ENCODE results near the gene OR4K15. TPM values are rescaled to one million over a fixed set of nuclear protein-coding genes. Genes with fewer than 3 reads are reported as not detected.
"Not testable (repeated sequence)": the region's sequence is repeated elsewhere in the genome, so short reads cannot be mapped to it uniquely, and the experiment has no call there.

Gene OR4K15, protein sequence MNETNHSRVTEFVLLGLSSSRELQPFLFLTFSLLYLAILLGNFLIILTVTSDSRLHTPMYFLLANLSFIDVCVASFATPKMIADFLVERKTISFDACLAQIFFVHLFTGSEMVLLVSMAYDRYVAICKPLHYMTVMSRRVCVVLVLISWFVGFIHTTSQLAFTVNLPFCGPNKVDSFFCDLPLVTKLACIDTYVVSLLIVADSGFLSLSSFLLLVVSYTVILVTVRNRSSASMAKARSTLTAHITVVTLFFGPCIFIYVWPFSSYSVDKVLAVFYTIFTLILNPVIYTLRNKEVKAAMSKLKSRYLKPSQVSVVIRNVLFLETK
- not detected in 2 replicates for total RNA-seq (ENCODE audit: low replicate concordance)
- long read RNA-seq: 0 reads

DNA sequence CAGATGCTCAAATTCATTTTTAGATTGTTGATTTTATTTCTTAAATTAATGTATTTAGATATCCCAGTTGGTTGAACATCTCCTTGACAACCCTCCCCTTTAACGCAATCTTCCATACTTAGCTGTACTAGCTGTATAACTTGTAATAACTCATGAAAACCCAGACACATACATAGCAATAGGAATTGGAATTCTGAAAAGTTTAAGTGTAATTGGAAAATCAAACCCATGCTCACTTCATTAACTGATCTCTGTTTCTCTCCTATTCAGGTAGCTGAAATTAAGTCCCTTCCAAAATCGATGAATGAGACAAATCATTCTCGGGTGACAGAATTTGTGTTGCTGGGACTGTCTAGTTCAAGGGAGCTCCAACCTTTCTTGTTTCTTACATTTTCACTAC, at the start of gene OR4K15:
OR4K15 (plus strand) TSS at position 301 of the 400 bp plus-strand sequence; CDS start at position 301, 0 bp downstream.
- Mint-ChIP-seq H3K9me3 (no peaks in the 10 kb centered on the region), H3K27ac (no peak within 1 kb of the TSS), H3K4me3 (no peak within 1 kb of the TSS), H3K27me3 (no peaks in the 10 kb centered on the region), H3K36me3 (no peaks in the 10 kb centered on the region), H3K4me1 (ENCODE audit: unreplicated experiment) (no peaks in the 10 kb centered on the region)
- no peak for DNase-seq (ENCODE audit: extremely low spot score, unreplicated experiment)
- TF ChIP-seq, protein P1, sequence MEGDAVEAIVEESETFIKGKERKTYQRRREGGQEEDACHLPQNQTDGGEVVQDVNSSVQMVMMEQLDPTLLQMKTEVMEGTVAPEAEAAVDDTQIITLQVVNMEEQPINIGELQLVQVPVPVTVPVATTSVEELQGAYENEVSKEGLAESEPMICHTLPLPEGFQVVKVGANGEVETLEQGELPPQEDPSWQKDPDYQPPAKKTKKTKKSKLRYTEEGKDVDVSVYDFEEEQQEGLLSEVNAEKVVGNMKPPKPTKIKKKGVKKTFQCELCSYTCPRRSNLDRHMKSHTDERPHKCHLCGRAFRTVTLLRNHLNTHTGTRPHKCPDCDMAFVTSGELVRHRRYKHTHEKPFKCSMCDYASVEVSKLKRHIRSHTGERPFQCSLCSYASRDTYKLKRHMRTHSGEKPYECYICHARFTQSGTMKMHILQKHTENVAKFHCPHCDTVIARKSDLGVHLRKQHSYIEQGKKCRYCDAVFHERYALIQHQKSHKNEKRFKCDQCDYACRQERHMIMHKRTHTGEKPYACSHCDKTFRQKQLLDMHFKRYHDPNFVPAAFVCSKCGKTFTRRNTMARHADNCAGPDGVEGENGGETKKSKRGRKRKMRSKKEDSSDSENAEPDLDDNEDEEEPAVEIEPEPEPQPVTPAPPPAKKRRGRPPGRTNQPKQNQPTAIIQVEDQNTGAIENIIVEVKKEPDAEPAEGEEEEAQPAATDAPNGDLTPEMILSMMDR (conservative IDR thresholded peaks at IDR 0.05): no peak

DNA sequence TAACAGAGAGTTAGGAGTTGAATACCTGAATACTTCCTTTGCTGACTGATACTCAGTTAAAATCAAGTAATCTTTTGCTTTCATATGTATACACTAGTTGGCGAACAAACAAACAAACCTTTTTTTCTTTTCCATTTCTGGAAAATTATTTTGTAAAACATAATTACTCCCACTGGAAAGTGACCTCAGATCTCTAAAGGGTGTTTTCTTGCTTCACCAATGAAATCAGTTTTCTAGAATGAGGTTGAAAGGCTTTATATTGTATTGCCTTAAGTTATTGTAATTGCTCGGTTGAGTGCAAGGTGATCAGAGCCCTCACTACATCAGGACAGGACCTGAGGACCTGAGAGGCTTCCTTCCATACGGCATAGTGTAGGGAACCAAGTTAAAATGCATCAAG, 44.8 kb upstream of the OR4K15 start, which contains the start of gene OR4K1:
OR4K1 (plus strand) TSS at position 301 of the 400 bp plus-strand sequence. CDS start 4,750 bp downstream, outside the sequence.
- Mint-ChIP-seq H3K9me3 (peaks cover 5% of the 10 kb centered on the region), H3K36me3 (no peaks in the 10 kb centered on the region), H3K4me1 (ENCODE audit: unreplicated experiment) (no peaks in the 10 kb centered on the region), H3K27ac (no peak within 1 kb of the TSS), H3K4me3 (no peak within 1 kb of the TSS), H3K27me3 (no peaks in the 10 kb centered on the region)
- TF ChIP-seq, protein P1 (conservative IDR thresholded peaks at IDR 0.05): no peak
- DNase-seq (ENCODE audit: extremely low spot score, unreplicated experiment): no peak

DNA sequence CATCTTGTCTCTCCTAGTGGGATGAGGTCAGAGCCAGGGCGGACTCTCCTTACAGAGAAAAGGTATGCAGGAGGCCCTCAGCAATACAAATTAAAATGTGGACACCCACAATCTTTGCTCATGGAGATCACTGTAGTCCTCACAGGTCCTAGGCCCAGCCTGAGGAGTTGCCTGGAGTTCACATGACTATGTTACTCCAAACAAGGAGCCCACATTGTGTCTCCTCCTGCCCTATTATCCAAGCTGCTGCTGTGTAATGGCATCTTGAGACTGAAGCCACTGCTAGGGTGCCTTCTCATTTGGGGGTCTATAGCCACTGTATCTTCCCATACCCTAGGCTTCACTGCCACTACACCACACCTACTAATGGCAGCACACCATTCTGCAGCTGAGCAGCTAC, 33.7 kb upstream of the OR4K15 start:
- Mint-ChIP-seq H3K9me3 (peaks cover 7% of the 10 kb centered on the region), H3K27ac (no peak overlapping the region), H3K4me3 (no peak overlapping the region), H3K36me3 (no peaks in the 10 kb centered on the region), H3K27me3 (no peaks in the 10 kb centered on the region), H3K4me1 (ENCODE audit: unreplicated experiment) (no peaks in the 10 kb centered on the region)
- no peak for DNase-seq (ENCODE audit: extremely low spot score, unreplicated experiment)
- TF ChIP-seq, protein P1 (conservative IDR thresholded peaks at IDR 0.05): no peak

DNA sequence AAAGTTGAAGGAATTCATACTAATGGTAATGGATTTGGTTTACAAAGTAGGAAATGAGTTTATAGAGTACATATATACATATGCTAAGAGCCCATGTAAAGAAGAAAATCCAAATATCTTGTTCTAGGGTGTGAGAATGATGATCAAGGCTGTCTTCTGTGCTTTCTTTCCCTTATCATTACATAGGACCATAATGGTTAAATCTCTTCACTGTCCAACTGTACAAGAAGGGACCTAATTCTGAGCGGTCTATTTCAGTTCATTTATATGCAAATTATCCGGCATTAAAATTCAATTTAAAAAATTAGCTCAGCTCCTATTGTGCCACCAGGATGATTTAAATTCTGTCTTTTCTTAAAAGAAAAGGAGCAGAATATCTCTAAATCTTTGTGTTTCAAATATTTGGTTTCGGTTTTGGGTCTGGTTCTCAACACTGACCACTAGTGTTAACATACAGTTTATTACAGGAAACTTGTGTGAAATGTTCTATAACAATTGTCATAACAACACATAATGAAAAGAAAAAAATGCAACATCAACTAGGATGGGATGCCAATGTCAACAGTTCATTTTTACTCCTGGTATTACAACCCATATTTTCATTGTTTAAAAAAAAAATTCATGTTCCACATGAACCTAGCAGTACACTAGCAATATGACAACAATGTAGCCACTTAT, 27.8 kb upstream of the OR4K15 start:
- Mint-ChIP-seq H3K9me3 (peaks cover 9% of the 10 kb centered on the region), H3K27ac (no peak overlapping the region), H3K27me3 (no peaks in the 10 kb centered on the region), H3K4me1 (ENCODE audit: unreplicated experiment) (no peaks in the 10 kb centered on the region), H3K4me3 (no peak overlapping the region), H3K36me3 (no peaks in the 10 kb centered on the region)
- TF ChIP-seq, protein P1 (conservative IDR thresholded peaks at IDR 0.05): no peak
- DNase-seq (ENCODE audit: extremely low spot score, unreplicated experiment): no peak

DNA sequence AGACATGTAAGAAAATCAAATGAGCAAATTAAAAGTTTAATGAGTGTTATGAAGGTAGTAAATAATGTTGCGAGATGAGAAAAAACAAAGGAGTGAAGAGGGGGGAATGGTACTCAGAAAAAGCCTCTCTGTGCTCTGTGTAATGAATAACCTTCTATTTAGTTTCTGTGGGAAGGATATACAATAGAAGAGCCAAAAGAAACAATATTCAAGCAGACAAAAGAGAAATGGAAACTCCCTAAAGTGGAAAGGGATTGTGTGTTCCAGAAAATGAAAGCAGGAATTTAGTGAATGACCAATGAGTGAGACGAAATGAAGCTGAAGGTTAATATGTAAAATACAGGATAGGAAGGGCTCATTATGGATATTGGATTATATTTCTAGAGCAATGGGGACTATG, 26.2 kb upstream of the OR4K15 start:
- Mint-ChIP-seq H3K9me3 (peaks cover 9% of the 10 kb centered on the region), H3K36me3 (no peaks in the 10 kb centered on the region), H3K4me1 (ENCODE audit: unreplicated experiment) (no peaks in the 10 kb centered on the region), H3K27ac (no peak overlapping the region), H3K27me3 (no peaks in the 10 kb centered on the region), H3K4me3 (no peak overlapping the region)
- TF ChIP-seq, protein P1 (conservative IDR thresholded peaks at IDR 0.05): no peak
- DNase-seq (ENCODE audit: extremely low spot score, unreplicated experiment): no peak

DNA sequence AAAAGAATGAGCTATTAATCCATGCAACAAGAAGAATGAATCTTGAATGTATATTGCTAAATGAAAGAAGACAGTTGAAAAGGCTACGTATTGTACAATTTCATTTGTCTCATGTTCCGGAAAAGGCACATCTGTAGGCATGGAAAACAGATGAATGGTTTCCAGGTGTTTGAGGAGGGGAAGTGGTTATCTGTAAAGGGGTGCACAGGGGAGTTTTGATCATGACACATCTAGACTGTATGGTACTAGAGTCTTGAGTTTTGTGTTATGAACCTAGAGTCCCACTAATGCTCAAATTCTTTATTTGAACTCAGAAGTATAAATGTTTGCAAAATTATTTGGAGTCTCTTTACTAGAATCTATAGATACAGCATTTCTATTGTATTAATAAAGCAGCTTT, 5.7 kb upstream of the OR4K15 start:
- H3K4me1 Mint-ChIP-seq (ENCODE audit: unreplicated experiment); H3K27me3 Mint-ChIP-seq; H3K36me3 Mint-ChIP-seq; H3K27ac Mint-ChIP-seq; H3K4me3 Mint-ChIP-seq; H3K9me3 Mint-ChIP-seq; DNase-seq (ENCODE audit: extremely low spot score, unreplicated experiment): not testable (repeated sequence)
